HEK293 (cell line): ENCODE data around the gene CDT1.

Source experiments
- BCL11A ChIP-seq: fragments of 450-650 bp; formaldehyde crosslinking; IDR thresholded peaks from 2 replicates; pipeline ENCODE4 v1.5.1; 2016; ENCODE audit warnings: low read depth, missing biosample characterization, missing genetic modification characterization
- GFI1B ChIP-seq: fragments of 450-650 bp; formaldehyde crosslinking; IDR thresholded peaks from 2 replicates; pipeline ENCODE4 v1.5.1; 2016; ENCODE audit warnings: missing biosample characterization, missing genetic modification characterization
- HOXD13 ChIP-seq: sonication (generic); formaldehyde crosslinking; IDR thresholded peaks from 2 replicates; pipeline ENCODE4 v1.8.0; 2022; ENCODE audit warnings: missing genetic modification reagents, borderline replicate concordance
- MYNN ChIP-seq: fragments of 450-650 bp; formaldehyde crosslinking; IDR thresholded peaks from 2 replicates; pipeline ENCODE4 v1.5.1; 2016; ENCODE audit warnings: missing biosample characterization, missing genetic modification characterization, borderline replicate concordance
- PRDM10 ChIP-seq: fragments of 450-650 bp; formaldehyde crosslinking; IDR thresholded peaks from 2 replicates; pipeline ENCODE4 v1.5.1; 2016; ENCODE audit warnings: missing biosample characterization, missing genetic modification characterization
- SP7 ChIP-seq: fragments of 450-650 bp; formaldehyde crosslinking; IDR thresholded peaks from 2 replicates; pipeline ENCODE4 v1.5.1; 2016; ENCODE audit warnings: missing biosample characterization, missing genetic modification characterization
- TSHZ1 ChIP-seq: fragments of 450-650 bp; formaldehyde crosslinking; IDR thresholded peaks from 2 replicates; pipeline ENCODE4 v1.5.1; 2016; ENCODE audit warnings: missing biosample characterization, missing genetic modification characterization, borderline replicate concordance
- ZBTB1 ChIP-seq: fragments of 450-650 bp; formaldehyde crosslinking; IDR thresholded peaks from 2 replicates; pipeline ENCODE4 v1.5.1; 2016; ENCODE audit warnings: missing biosample characterization, missing genetic modification characterization
- ZBTB21 ChIP-seq: fragments of 450-650 bp; formaldehyde crosslinking; IDR thresholded peaks from 2 replicates; pipeline ENCODE4 v1.5.1; 2017; ENCODE audit warnings: missing biosample characterization, missing genetic modification characterization
- ZBTB8A ChIP-seq: fragments of 450-650 bp; formaldehyde crosslinking; IDR thresholded peaks from 2 replicates; pipeline ENCODE4 v1.5.1; 2016; ENCODE audit warnings: missing biosample characterization, missing genetic modification characterization
- ZEB2 ChIP-seq: fragments of 450-650 bp; formaldehyde crosslinking; IDR thresholded peaks from 2 replicates; pipeline ENCODE4 v1.5.1; 2016; ENCODE audit warnings: missing biosample characterization, missing genetic modification characterization
- ZFP3 ChIP-seq: fragments of 450-650 bp; formaldehyde crosslinking; IDR thresholded peaks from 2 replicates; pipeline ENCODE4 v1.5.1; 2016; ENCODE audit warnings: low read depth, missing biosample characterization, missing genetic modification characterization
- ZFP41 ChIP-seq: fragments of 450-650 bp; formaldehyde crosslinking; IDR thresholded peaks from 2 replicates; pipeline ENCODE4 v1.5.1; 2016; ENCODE audit warnings: missing biosample characterization, missing genetic modification characterization, borderline replicate concordance
- ZNF138 ChIP-seq: fragments of 450-650 bp; formaldehyde crosslinking; IDR thresholded peaks from 2 replicates; pipeline ENCODE4 v1.5.1; 2016; ENCODE audit warnings: missing biosample characterization, missing genetic modification characterization, borderline replicate concordance
- ZNF175 ChIP-seq: fragments of 450-650 bp; formaldehyde crosslinking; IDR thresholded peaks from 2 replicates; pipeline ENCODE4 v1.5.1; 2016; ENCODE audit warnings: missing biosample characterization, missing genetic modification characterization
- ZNF629 ChIP-seq: fragments of 450-650 bp; formaldehyde crosslinking; IDR thresholded peaks from 2 replicates; pipeline ENCODE4 v1.5.1; 2017; ENCODE audit warnings: missing biosample characterization, missing genetic modification characterization
- ZNF654 ChIP-seq: fragments of 450-650 bp; formaldehyde crosslinking; IDR thresholded peaks from 2 replicates; pipeline ENCODE4 v1.5.1; 2016; ENCODE audit warnings: low read depth, missing biosample characterization, missing genetic modification characterization
- ZNF677 ChIP-seq: fragments of 450-650 bp; IDR thresholded peaks from 2 replicates; pipeline ENCODE4 v1.5.0; 2018; ENCODE audit warnings: missing biosample characterization, mild to moderate bottlenecking, missing genetic modification characterization, moderate library complexity
- ZNF707 ChIP-seq: fragments of 450-650 bp; formaldehyde crosslinking; IDR thresholded peaks from 2 replicates; pipeline ENCODE4 v1.5.1; 2016; ENCODE audit warnings: missing biosample characterization, missing genetic modification characterization
- ZNF777 ChIP-seq: fragments of 450-650 bp; formaldehyde crosslinking; IDR thresholded peaks from 2 replicates; pipeline ENCODE4 v1.5.1; 2017; ENCODE audit warnings: missing biosample characterization, missing genetic modification characterization, borderline replicate concordance
- ZNF830 ChIP-seq: fragments of 450-650 bp; IDR thresholded peaks from 2 replicates; pipeline ENCODE4 v1.5.0; 2018; ENCODE audit warnings: missing biosample characterization, missing genetic modification characterization, low read depth, mild to moderate bottlenecking, moderate library complexity
- ZXDB ChIP-seq: fragments of 450-650 bp; formaldehyde crosslinking; IDR thresholded peaks from 2 replicates; pipeline ENCODE4 v1.5.1; 2016; ENCODE audit warnings: missing biosample characterization, missing genetic modification characterization
- TF ChIP-seq, protein P1 (sequence below): fragments of 450-650 bp; formaldehyde crosslinking; optimal IDR thresholded peaks from 2 replicates; pipeline ENCODE3; 2016; ENCODE audit warnings: missing biosample characterization, mild to moderate bottlenecking, missing genetic modification characterization
- TF ChIP-seq, protein P2 (sequence below): fragments of 450-650 bp; formaldehyde crosslinking; IDR thresholded peaks from 2 replicates; pipeline ENCODE4 v1.5.1; 2016; ENCODE audit warnings: missing biosample characterization, missing genetic modification characterization
- TF ChIP-seq, protein P3 (sequence below): fragments of 450-650 bp; formaldehyde crosslinking; IDR thresholded peaks from 2 replicates; pipeline ENCODE4 v1.5.1; 2016; ENCODE audit warnings: missing biosample characterization, missing genetic modification characterization
- TF ChIP-seq, protein P4 (sequence below): fragments of 450-650 bp; formaldehyde crosslinking; IDR thresholded peaks from 2 replicates; pipeline ENCODE4 v1.5.1; 2016; ENCODE audit warnings: missing biosample characterization, missing genetic modification characterization

Gene CDT1

GRCh38 chr16:88856828-88857727 lies 53.5 kb downstream of the CDT1 start, which contains the start of the genes GALNS and TRAPPC2L (continued):
- TF ChIP-seq PRDM10 (tag by site-specific recombination) (no peak), GFI1B (tag by site-specific recombination) (no peak), ZNF654 (tag by site-specific recombination) (no peak), ZNF707 (tag by site-specific recombination) (no peak), ZNF777 (peak; percentile 52; the same call in 1 of the 2 replicates), TSHZ1 (tag by site-specific recombination) (peak; percentile 37; the same call in 1 of the 2 replicates), ZBTB8A (tag by site-specific recombination) (0 out of 2 replicates have a peak, but pooled peaks have one; percentile 19), MYNN (tag by site-specific recombination) (peak; percentile 87), ZNF629 (tag by site-specific recombination) (0 out of 2 replicates have a peak, but pooled peaks have one; percentile 14), ZFP3 (tag by site-specific recombination) (no peak), ZNF830 (tag by site-specific recombination) (no peak), ZEB2 (tag by site-specific recombination) (no peak), HOXD13 (CRISPR knock-in tag) (no peak), ZNF677 (tag by site-specific recombination) (no peak), ZNF175 (no peak), ZBTB1 (tag by site-specific recombination) (no peak), ZNF138 (0 out of 2 replicates have a peak, but pooled peaks have one; percentile 3), SP7 (peak; percentile 46; the same call in 1 of the 2 replicates), ZXDB (tag by site-specific recombination) (peak; percentile 60), ZBTB21 (tag by site-specific recombination) (no peak), BCL11A (tag by site-specific recombination) (no peak), ZFP41 (tag by site-specific recombination) (no peak)
- TF ChIP-seq, protein P1, sequence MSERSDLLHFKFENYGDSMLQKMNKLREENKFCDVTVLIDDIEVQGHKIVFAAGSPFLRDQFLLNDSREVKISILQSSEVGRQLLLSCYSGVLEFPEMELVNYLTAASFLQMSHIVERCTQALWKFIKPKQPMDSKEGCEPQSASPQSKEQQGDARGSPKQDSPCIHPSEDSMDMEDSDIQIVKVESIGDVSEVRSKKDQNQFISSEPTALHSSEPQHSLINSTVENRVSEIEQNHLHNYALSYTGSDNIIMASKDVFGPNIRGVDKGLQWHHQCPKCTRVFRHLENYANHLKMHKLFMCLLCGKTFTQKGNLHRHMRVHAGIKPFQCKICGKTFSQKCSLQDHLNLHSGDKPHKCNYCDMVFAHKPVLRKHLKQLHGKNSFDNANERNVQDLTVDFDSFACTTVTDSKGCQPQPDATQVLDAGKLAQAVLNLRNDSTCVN (tag by site-specific recombination) = peak; percentile 55
- TF ChIP-seq, protein P2, sequence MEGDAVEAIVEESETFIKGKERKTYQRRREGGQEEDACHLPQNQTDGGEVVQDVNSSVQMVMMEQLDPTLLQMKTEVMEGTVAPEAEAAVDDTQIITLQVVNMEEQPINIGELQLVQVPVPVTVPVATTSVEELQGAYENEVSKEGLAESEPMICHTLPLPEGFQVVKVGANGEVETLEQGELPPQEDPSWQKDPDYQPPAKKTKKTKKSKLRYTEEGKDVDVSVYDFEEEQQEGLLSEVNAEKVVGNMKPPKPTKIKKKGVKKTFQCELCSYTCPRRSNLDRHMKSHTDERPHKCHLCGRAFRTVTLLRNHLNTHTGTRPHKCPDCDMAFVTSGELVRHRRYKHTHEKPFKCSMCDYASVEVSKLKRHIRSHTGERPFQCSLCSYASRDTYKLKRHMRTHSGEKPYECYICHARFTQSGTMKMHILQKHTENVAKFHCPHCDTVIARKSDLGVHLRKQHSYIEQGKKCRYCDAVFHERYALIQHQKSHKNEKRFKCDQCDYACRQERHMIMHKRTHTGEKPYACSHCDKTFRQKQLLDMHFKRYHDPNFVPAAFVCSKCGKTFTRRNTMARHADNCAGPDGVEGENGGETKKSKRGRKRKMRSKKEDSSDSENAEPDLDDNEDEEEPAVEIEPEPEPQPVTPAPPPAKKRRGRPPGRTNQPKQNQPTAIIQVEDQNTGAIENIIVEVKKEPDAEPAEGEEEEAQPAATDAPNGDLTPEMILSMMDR = no peak
- TF ChIP-seq, protein P3, sequence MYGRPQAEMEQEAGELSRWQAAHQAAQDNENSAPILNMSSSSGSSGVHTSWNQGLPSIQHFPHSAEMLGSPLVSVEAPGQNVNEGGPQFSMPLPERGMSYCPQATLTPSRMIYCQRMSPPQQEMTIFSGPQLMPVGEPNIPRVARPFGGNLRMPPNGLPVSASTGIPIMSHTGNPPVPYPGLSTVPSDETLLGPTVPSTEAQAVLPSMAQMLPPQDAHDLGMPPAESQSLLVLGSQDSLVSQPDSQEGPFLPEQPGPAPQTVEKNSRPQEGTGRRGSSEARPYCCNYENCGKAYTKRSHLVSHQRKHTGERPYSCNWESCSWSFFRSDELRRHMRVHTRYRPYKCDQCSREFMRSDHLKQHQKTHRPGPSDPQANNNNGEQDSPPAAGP (tag by site-specific recombination) = 0 out of 2 replicates have a peak, but pooled peaks have one; percentile 16
- TF ChIP-seq, protein P4, sequence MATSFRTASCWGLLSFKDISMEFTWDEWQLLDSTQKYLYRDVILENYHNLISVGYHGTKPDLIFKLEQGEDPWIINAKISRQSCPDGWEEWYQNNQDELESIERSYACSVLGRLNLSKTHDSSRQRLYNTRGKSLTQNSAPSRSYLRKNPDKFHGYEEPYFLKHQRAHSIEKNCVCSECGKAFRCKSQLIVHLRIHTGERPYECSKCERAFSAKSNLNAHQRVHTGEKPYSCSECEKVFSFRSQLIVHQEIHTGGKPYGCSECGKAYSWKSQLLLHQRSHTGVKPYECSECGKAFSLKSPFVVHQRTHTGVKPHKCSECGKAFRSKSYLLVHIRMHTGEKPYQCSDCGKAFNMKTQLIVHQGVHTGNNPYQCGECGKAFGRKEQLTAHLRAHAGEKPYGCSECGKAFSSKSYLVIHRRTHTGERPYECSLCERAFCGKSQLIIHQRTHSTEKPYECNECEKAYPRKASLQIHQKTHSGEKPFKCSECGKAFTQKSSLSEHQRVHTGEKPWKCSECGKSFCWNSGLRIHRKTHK (tag by site-specific recombination) = no peak
